HepG2 (cell line): ENCODE data around the gene TEKT1. TPM values are rescaled to one million over a fixed set of nuclear protein-coding genes. Genes with fewer than 3 reads are reported as not detected.

ENCODE experiments used
- ATAC-seq: fragments of 200-7000 bp; cut with Tn5 transposase; 3 replicates; pipeline ENCODE4 v1.9.1; 2020; ENCODE audit warnings: mild to moderate bottlenecking, moderate library complexity
- BruUV-seq: library from RNA; stranded (reverse); fragments of 400-500 nt; replicated peaks from 2 replicates; lab custom pipeline; 2021; lab: Mats Ljungman, UMichigan
- CTCF ChIA-PET: fragments of 300-600 bp; formaldehyde crosslinking; extraction: SDS; loops from one replicate; lab custom pipeline; 2021; ENCODE audit warnings: low total read pairs, inconsistent platforms, low intra/inter-chr PET ratio; lab: Yijun Ruan, JAX
- POLR2A ChIA-PET: fragments of 350-600 bp; sonication (Branson Sonifier 250); formaldehyde crosslinking; loops from one replicate; lab custom pipeline; 2020; ENCODE audit warnings: antibody characterized with exemption, inconsistent platforms; lab: Yijun Ruan, JAX
- DNase-seq: peaks from one replicate; pipeline ENCODE4 v3.0.0-alpha.2; 2015; ENCODE audit warnings: low spot score
- FAIRE-seq: peaks from 3 replicates; lab custom pipeline; 2011; peaks lifted over from hg19 to GRCh38; lab: Jason Lieb, UNC
- H2AFZ ChIP-seq: one replicate; pipeline ENCODE4 v1.6.1; 2011; ENCODE audit warnings: low read length, inconsistent platforms
- H3K27ac ChIP-seq: fragments of 300-600 bp; 3 replicates; pipeline ENCODE4 v1.8.0; 2011; ENCODE audit warnings: mixed run types, mild to moderate bottlenecking, mixed read lengths, low read length, inconsistent platforms; ENCODE audit not compliant: insufficient read depth; ENCODE audit errors: extremely low read length
- H3K27me3 ChIP-seq, 2 experiments: fragments of 200-600 bp in 1 of 2; 2 replicates in 1 of 2; 3 replicates in 1 of 2; pipeline versions ENCODE4 v1.6.0 to v1.8.0; 2011; ENCODE audit warnings: low read length in 2 of 2, mild to moderate bottlenecking in 2 of 2, moderate library complexity in 2 of 2, inconsistent platforms in 1 of 2; ENCODE audit not compliant: insufficient read depth in 2 of 2, control insufficient read depth in 1 of 2
- H3K36me3 ChIP-seq, 2 experiments: fragments of 200-600 bp in 1 of 2; replicated peaks in 1 of 2; 2 replicates in 1 of 2; 3 replicates in 1 of 2; pipeline versions ENCODE4 v1.5.1 to v1.8.0; 2011; ENCODE audit warnings: low read length in 2 of 2, inconsistent platforms in 1 of 2; ENCODE audit not compliant: insufficient read depth in 2 of 2, control insufficient read depth in 1 of 2
- H3K4me1 ChIP-seq: 2 replicates; pipeline ENCODE4 v1.5.1; 2012; ENCODE audit warnings: low read length, inconsistent platforms; ENCODE audit not compliant: insufficient read depth
- H3K4me2 ChIP-seq: 2 replicates; pipeline ENCODE4 v1.6.0; 2011; ENCODE audit warnings: low read depth, low read length, inconsistent platforms
- H3K4me3 ChIP-seq, 3 experiments: fragments of 200-600 bp in 1 of 3; sonication (generic), shearing (Covaris generic) in 1 of 3; replicated peaks in 1 of 3; 2 replicates each; pipeline ENCODE4 v1.5.1; 2011 to 2016; ENCODE audit warnings: low read length in 3 of 3, inconsistent platforms in 2 of 3, low read depth in 2 of 3, mild to moderate bottlenecking in 2 of 3, control low read depth in 1 of 3, mixed read lengths in 1 of 3; ENCODE audit not compliant: insufficient read depth in 1 of 3
- H3K79me2 ChIP-seq: one replicate; pipeline ENCODE4 v1.6.1; 2011; ENCODE audit warnings: low read length, inconsistent platforms; ENCODE audit not compliant: insufficient read depth
- H3K9ac ChIP-seq: 2 replicates; pipeline ENCODE4 v1.6.0; 2011; ENCODE audit warnings: mild to moderate bottlenecking, low read depth, low read length, inconsistent platforms; ENCODE audit not compliant: insufficient read depth
- H3K9me3 ChIP-seq: 2 replicates; pipeline ENCODE4 v1.5.1; 2012; ENCODE audit warnings: mild to moderate bottlenecking, low read length
- H4K20me1 ChIP-seq: 2 replicates; pipeline ENCODE4 v1.6.0; 2011; ENCODE audit warnings: inconsistent platforms, mild to moderate bottlenecking, low read length, moderate library complexity; ENCODE audit not compliant: insufficient read depth
- AKAP8 ChIP-seq: sonication (generic); formaldehyde crosslinking; IDR thresholded peaks from 2 replicates; pipeline ENCODE4 v1.5.1; 2020; ENCODE audit warnings: mild to moderate bottlenecking, missing genetic modification reagents
- MAFF ChIP-seq: IDR thresholded peaks from 2 replicates; pipeline ENCODE4 v1.6.1; 2011; ENCODE audit warnings: low read depth, low read length, improper control_type of control experiment
- MAFG ChIP-seq: sonication (generic); formaldehyde crosslinking; IDR thresholded peaks from 2 replicates; pipeline ENCODE4 v1.5.1; 2020; ENCODE audit warnings: mild to moderate bottlenecking, missing genetic modification reagents
- MAFK ChIP-seq, 2 experiments: IDR thresholded peaks in 1 of 2; conservative IDR thresholded peaks in 1 of 2; 2 replicates each; pipeline ENCODE4 v1.6.1; 2011; ENCODE audit warnings: improper control_type of control experiment in 2 of 2, low read length in 2 of 2
- SCMH1 ChIP-seq: sonication (generic); formaldehyde crosslinking; IDR thresholded peaks from 2 replicates; pipeline ENCODE4 v1.9.0; 2021; ENCODE audit warnings: missing genetic modification reagents, mild to moderate bottlenecking, borderline replicate concordance
- STAG1 ChIP-seq: sonication (generic); formaldehyde crosslinking; IDR thresholded peaks from 2 replicates; pipeline ENCODE4 v1.4.0; 2020; ENCODE audit warnings: missing genetic modification reagents
- YEATS2 ChIP-seq: sonication (generic); formaldehyde crosslinking; IDR thresholded peaks from 2 replicates; pipeline ENCODE4 v1.4.0; 2020; ENCODE audit warnings: missing genetic modification reagents, borderline replicate concordance
- ZMYM3 ChIP-seq: sonication (generic); formaldehyde crosslinking; IDR thresholded peaks from 2 replicates; pipeline ENCODE4 v1.5.1; 2020; ENCODE audit warnings: mild to moderate bottlenecking, missing genetic modification reagents
- ZNF768 ChIP-seq: sonication (generic); formaldehyde crosslinking; IDR thresholded peaks from 2 replicates; pipeline ENCODE4 v1.4.0; 2020; ENCODE audit warnings: missing genetic modification reagents
- WGBS: methylation state at CpG from one replicate; pipeline ENCODE4 v1.1.6; 2017; ENCODE audit warnings: low lambda C conversion rate; 5-methylcytosine and 5-hydroxymethylcytosine counted together
- in situ Hi-C: cut with HindIII; loops from 2 replicates; pipeline ENCODE4 v1.10.0; 2017; ENCODE audit warnings: low pct_unique_long_range_greater_than_20kb; ENCODE audit not compliant: extremely low pct_ligation_motif_present
- intact Hi-C: fragments of 100-400 bp; cut with micrococcal nuclease; formaldehyde crosslinking; loops from one replicate; pipeline ENCODE4 v1.10.0; 2022; ENCODE audit not compliant: unreplicated experiment
- polyA plus RNA-seq, 8 experiments: library from polyadenylated mRNA; depleted of rRNA in 3 of 8; stranded (reverse) in 7 of 8; unstranded in 1 of 8; fragments of >200 nt; fragmentation: Illumina TruSeq in 4 of 8; extraction: Trizol in 4 of 8; gene quantifications; 2 replicates each; pipeline versions ENCODE4 v1.2.1 to v1.2.3, GENCODE V29; 2011 to 2016; ENCODE audit warnings: low read depth in 4 of 8, missing spikeins in 1 of 8, mixed read lengths in 1 of 8; ENCODE audit not compliant: insufficient read depth in 1 of 8
- total RNA-seq, 5 experiments: library from RNA; depleted of rRNA; stranded (reverse); fragments of >200 nt; fragmentation: Illumina TruSeq; extraction: Trizol; gene quantifications; 2 replicates each; pipeline ENCODE4 v1.2.3, GENCODE V29; 2016; ENCODE audit warnings: low read depth in 1 of 5

TEKT1 gene
- total and polyA plus RNA-seq, 2 of the 13 experiments (the other 11 are each of a cell fraction or from before 2014, with no cell fraction given): not detected

DNA sequence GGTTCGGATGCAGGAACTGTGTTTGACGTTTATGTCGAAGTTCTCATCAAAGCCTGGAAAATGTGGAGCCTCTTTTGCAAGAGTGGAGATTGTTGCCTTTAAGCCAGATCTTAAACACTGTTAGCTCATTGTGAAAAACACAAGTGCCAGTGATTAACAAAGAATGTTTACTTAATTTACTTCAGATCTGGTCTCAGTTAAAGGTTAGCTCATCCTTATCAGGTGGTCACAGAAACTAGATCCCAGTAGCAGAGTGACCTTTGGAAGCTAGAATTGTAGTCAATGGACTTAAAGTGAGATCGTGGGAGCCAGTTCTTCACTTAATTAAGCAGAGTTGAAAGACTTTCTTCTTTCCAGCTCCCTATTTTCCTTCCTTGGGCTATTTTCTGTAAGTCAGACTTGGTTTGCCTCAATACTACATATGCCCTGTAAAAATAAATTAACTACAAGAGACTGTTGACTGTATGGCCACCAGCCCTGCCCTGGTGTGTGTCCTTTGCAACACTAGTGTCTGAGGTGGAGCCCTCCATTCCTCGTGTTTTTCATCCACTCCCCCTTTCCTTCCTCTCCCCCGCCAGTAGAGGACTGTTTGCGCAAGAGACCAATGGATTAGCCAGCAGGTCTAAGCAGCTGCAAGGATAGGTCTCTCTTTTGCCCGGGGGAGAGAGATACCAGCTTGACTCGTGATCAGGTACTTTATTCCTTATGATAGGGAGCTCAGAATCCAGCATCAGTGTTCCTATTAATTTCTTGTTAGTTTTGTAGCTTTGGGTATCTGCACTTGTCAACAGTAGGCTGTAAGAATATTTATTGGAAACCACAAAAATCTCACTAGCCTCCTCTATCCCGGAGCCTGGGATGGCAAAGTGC, 35.3 kb downstream of the TEKT1 start (continued):
- no peak for TF ChIP-seq AKAP8 (CRISPR knock-in tag)
- TF ChIP-seq STAG1 (CRISPR knock-in tag): peak; percentile 12; the same call in 1 of the 2 replicates
- TF ChIP-seq SCMH1: no peak

DNA sequence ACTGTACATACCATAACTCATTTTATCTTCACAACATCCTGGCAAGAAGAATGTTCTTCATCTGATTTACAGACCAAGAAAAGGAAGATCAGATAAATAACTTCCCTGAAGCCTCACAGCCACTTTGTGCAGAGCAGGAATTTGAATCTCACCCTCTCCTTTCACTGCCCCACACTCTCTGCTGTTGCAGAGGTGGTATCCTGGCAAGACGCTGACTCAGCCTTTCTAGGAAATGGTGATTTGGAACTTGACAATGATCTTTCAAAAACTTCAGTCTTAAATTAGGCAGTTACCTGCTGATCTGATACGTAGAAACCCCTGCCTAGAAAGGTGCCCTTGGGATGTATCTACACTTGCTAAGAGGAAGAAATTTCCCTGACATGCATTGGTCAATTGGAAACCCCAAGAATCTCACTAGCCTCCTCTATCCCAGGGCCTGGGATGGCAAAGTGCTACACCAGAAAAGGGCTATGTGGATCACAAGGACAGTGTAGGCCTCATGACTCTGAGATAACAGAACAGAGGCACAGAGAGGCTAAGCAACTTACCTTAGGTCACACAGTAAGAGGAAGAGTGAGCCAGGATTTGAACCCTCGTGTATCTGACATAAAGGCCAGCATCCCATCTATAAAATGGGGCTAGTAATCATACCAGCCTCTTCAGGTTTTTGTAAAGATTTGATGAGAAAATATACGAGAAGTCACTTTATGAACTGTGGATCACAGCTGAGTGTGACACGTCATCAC, 37.6 kb downstream of the TEKT1 start:
- in situ Hi-C loops (no loop called here), intact Hi-C loops (loop anchor here (10.0 kb wide), 1 partner anchor 79 kb away; the partner anchor contains the start of gene SLC13A5)
- H3K79me2 ChIP-seq: no peaks in the 10 kb centered on the region
- H3K36me3 ChIP-seq: no peaks in the 10 kb centered on the region
- no peak for DNase-seq
- no peaks in the 10 kb centered on the region for H4K20me1 ChIP-seq
- ChIA-PET POLR2A (no interaction called here), CTCF (no interaction called here)
- no peak overlapping the region for H3K27ac ChIP-seq
- no peak overlapping the region for H3K9ac ChIP-seq
- no peak overlapping the region for H3K4me3 ChIP-seq
- H3K27me3 ChIP-seq: no peaks in the 10 kb centered on the region
- no TSS peak for BruUV-seq
- no peak overlapping the region for H2AFZ ChIP-seq
- no peak overlapping the region for H3K4me2 ChIP-seq
- FAIRE-seq: no peak
- peaks cover 58% of the 10 kb centered on the region for H3K4me1 ChIP-seq
- no peaks in the 10 kb centered on the region for H3K9me3 ChIP-seq
- ATAC-seq: no peak
- WGBS: 86% methylated on average over 5 of the region's 5 CpGs
- TF ChIP-seq ZMYM3 (CRISPR knock-in tag) (peak; percentile 41), MAFG (CRISPR knock-in tag) (peak; percentile 29; the same call in 1 of the 2 replicates), MAFK (conservative IDR thresholded peaks at IDR 0.05 in 1 of 2, IDR thresholded peaks at IDR 0.05 in 1 of 2; ENCODE audit: low read length in 2 of 2) (peak; percentile 97 to 99), YEATS2 (CRISPR knock-in tag) (no peak), MAFF (peak; percentile 98), ZNF768 (CRISPR knock-in tag) (peak; percentile 78; the same call in 1 of the 2 replicates)
